GM19351 (cell line): ENCODE measurements around the gene ZNF175.

Experiments
- ATAC-seq: cut with Tn5 transposase; IDR thresholded peaks from one replicate; pipeline ENCODE4 v1.9.1; 2021; ENCODE audit warnings: mild to moderate bottlenecking, moderate library complexity; ENCODE audit not compliant: unreplicated experiment

The ZNF175 gene

DNA sequence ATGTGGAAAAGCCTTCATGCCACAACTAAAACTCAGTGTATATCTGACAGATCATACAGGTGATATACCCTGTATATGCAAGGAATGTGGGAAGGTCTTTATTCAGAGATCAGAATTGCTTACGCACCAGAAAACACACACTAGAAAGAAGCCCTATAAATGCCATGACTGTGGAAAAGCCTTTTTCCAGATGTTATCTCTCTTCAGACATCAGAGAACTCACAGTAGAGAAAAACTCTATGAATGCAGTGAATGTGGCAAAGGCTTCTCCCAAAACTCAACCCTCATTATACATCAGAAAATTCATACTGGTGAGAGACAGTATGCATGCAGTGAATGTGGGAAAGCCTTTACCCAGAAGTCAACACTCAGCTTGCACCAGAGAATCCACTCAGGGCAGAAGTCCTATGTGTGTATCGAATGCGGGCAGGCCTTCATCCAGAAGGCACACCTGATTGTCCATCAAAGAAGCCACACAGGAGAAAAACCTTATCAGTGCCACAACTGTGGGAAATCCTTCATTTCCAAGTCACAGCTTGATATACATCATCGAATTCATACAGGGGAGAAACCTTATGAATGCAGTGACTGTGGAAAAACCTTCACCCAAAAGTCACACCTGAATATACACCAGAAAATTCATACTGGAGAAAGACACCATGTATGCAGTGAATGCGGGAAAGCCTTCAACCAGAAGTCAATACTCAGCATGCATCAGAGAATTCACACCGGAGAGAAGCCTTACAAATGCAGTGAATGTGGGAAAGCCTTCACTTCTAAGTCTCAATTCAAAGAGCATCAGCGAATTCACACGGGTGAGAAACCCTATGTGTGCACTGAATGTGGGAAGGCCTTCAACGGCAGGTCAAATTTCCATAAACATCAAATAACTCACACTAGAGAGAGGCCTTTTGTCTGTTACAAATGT lies 16.4 kb downstream of the ZNF175 start:
- ATAC-seq: no peak

DNA sequence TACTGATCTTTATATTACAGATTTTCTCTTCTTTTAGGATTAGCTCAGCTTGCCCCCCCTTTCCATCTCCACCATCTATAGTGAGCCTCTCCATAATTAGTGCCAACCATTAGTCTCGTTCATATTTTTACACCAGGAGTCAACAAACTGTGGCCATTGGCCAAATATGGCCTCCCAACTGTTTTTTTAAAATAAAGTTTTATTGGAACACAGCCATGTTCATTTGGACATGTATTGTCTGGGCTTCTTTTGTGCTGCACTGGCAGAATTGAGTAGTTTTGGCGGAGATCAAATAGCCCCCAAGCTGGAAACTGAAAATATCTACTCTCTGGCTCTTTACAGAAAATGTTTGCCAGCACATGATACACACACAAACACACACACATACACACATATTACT lies 18.4 kb downstream of the ZNF175 start:
- ATAC-seq: no peak

- no peak for ATAC-seq
Observed at GRCh38 chr19:51590441-51590840, 19.4 kb downstream of the ZNF175 start.

GRCh38 chr19:51592521-51592920 lies 21.4 kb downstream of the ZNF175 start:
- ATAC-seq: no peak

DNA sequence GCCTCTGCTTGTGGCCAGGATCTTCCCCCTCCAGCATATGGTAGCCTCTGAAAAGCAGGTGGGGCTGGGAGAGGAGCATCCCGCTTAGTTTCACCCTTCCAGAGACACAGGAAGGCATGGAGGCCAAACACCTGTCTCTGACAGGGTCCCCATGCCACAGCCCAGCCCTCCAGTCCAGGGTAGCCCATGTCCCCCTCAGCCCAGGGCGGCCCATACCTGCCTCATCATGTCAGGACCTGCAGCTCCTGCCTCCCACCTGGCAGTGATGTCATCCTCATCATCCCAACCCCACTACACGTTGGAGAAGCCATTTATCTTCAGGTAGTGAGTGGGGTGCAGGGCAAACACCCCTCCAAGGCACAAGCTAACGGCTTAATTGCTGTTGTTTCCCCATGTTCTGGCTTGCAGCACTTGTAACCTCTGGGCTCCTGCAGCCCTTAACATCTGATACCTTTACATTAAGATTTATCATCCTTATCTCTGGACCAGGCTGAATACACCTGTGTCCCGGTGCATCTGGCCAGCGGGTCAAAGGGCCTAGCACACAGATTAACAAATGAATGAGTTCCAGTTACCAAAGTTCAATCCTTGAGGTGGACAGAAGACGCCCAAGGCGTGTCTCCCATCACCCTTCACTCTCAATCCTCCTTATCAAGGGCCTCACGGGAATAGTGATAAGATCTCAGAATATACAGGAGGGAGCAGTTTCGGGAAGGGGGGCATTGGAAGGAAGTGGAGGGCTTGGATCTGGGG lies 22.2 kb downstream of the ZNF175 start:
- no peak for ATAC-seq

GRCh38 chr19:51593969-51594773 lies 23.1 kb downstream of the ZNF175 start:
- ATAC-seq: peak; percentile 97

- ATAC-seq: peak; percentile 8
Observed at GRCh38 chr19:51594774-51595109, 23.7 kb downstream of the ZNF175 start.

DNA sequence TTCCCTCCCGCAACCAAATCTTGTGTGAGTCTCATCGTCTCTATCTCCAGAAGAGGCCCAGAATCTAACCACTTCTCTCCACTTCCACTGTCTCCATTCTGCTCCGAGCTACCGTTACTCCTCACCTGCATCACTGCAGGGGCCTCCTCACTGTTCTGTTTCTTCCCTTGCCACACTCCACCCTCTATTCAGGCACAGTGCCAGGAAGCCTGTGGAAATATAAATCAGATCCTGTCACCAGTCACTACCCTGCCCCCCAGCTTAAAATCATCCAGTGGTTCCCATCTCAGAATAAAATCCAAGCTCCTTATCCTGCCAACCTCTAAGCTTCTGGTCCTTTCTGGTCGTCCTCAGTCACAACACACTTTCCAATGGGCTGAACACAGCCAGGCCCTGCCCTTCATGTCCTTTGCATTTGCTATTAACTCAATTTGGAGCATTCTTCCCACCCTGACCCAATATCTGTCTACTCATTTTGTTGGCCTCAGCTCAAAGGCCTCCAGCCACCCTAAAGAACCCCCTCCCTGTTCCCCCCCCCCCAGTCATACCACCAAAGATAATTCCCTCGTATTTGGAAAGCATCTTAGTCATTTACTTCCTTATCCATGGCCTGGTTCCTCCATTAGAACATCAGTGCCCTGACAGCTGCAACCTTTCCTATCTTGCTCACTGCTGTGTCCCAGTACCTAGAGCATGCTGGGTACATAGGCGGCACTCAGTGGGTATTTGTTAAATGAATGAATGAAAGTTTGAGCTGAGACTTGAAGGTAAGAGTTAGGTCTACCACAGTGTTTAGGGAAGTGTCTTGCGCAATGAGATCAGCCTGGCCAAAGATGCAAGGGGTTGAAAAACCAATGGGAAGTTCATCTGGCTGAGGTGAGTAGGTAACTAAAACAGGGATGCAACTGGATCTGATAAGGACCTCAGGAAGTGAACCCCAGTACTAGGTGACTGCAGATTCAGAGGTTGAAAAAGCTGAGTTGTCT lies 24.4 kb downstream of the ZNF175 start:
- no peak for ATAC-seq

DNA sequence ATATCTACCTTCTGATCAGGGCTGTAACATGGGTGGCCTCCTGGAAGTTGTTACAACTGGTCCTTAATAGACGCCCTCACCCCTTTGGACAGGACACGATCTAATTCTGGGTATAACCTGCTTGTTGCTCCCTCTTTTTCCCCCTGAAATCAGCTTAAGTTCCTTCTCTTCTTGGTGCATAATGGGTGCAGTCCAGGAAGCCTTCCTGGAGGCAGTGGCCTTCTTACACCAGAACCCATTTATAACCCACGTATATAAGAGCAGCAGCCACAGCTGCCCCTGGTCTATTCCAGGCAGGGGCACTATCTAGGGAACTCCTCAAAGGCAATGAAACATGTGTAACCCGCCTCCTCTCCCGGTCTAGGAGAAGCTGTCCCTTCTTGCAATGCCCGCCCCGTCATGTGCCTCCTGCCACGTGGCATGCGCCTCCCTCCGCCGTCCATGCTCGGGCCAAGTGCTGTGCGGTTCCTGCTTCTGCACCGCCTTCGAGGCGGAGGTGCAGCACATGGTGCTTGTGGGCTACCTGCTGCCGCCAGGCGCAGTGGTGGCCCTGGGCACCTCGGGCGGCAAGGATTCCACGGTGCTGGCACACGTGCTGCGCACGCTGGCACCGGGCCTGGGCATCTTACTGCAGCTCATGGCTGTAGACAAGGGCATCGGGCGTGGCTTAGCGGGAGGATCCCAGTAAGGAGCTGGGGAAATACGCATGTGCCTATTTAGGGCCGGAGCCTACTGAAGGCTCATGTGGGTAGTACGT lies 27.3 kb downstream of the ZNF175 start:
- ATAC-seq: no peak

DNA sequence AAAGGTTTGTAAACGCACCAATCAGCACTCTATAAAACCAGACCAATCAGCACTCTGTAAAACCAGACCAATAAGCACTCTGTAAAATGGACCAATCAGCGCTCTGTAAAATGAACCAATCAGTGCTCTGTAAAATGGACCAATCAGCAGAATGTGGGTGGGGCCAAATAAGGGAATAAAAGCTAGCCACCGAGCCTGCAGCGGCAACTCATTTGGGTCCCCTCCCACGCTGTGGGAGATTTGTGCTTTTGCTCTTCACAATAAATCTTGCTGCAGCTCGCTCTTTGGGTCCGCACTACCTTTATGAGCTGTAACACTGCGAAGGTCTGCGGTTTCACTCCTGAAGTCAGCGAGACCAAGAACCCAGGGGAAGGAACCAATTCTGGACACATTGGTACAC lies 28.0 kb downstream of the ZNF175 start:
- no peak for ATAC-seq

- ATAC-seq: no peak
Observed at GRCh38 chr19:51600940-51601580, 30.0 kb downstream of the ZNF175 start.

GRCh38 chr19:51602189-51602854 lies 31.2 kb downstream of the ZNF175 start:
- no peak for ATAC-seq

DNA sequence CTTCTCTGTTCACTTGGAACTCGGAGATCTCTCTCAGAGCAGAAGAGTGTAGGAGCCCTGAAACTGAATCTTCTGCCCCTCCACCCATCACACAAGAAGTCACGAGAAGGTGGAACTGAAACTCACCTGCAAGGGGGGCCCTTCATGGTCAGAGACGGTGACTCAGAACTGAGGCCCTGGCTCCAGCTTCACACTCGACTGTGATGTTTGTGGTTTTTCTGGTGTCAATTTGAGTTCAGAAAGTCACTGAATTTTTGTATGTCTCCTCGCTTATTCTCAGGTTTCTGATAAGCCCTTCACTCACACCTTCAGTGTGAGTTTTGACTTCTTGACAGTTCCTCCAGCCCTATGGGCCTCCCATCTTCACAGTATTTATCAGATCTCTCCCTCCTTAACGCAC lies 36.0 kb downstream of the ZNF175 start:
- ATAC-seq: peak; percentile 93

DNA sequence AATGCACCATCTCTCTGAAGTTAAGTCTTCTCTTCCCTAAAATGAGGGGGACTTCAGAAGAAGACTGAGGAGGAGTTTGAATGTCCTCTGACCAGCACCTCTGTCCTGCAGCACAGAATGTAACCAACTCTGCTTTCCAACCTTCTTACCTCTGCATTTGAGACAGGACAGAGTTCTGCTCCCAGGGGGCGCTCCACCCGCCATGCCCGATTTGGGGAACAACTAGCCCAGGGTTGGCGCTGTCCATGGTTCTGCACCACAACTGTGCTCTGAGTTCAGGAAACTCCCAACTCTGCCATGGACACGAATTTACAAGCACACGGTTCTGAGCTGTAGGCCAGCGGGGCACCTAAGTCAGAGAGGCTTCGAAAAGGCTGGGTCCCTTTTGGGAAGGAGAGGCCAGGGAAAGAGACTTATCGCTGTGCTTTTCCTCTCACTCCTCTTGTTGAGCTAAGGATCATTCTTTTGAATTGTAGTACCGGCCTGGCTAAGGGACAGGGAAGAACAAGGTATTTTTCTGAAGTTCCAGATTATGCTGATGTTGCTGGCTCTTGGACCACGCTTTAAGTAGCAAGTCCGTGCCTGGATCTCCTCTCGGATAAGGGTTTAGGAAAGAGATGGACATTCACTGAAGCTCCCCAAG lies 37.0 kb downstream of the ZNF175 start:
- no peak for ATAC-seq

- no peak for ATAC-seq
Observed at GRCh38 chr19:51610576-51610975, 39.5 kb downstream of the ZNF175 start.

DNA sequence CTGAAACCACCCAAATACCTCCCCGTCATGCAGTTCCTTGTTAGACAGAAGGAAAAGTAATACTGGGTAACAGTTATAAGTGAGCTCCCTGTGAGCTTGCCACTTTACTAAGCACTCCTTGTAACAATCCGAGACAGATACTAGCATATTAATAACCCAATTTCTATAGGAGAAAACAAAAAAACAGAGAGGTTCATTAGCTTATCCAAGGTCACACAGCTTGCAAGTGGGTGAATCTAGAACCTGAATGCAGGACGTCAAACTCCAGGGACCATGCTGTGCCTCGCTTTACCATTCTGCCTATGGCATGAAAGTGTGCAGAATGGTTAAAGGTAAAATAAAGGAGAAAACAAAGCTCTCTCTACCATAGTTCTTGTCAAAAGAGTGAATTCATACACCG lies 43.7 kb downstream of the ZNF175 start:
- ATAC-seq: no peak

GRCh38 chr19:51615991-51616390 lies 44.9 kb downstream of the ZNF175 start:
- ATAC-seq: no peak

DNA sequence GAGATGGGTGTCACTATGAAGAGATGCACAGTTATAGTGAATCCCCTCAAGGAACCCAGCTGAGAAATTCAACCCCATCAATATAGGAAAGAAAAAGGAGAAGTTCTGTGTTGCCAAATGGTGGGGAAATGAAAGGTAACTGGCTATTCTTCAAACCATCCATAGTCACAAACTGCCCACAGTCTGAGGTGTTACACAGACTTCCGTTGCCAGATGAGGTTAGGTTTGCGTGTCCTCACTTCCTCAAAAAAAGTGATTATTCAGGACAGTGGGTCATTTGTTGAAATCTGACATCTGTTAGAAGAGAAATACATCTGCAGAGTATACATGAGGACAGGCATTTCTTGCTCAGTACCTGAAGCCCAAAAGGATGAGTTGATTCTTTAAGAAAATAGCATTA lies 50.1 kb downstream of the ZNF175 start:
- ATAC-seq: no peak
